Bronchial smooth muscle cell (primary cell): ENCODE results near the gene OR6C74. TPM values are rescaled to one million over a fixed set of nuclear protein-coding genes. Genes with fewer than 3 reads are reported as not detected.

ENCODE experiments used
- total RNA-seq: library from RNA; depleted of rRNA; stranded (reverse); fragments of >200 nt; gene quantifications from 2 replicates; pipeline ENCODE4 v1.2.1, GENCODE V29; 2014

The OR6C74 gene
- total RNA-seq = not detected in 2 replicates

DNA sequence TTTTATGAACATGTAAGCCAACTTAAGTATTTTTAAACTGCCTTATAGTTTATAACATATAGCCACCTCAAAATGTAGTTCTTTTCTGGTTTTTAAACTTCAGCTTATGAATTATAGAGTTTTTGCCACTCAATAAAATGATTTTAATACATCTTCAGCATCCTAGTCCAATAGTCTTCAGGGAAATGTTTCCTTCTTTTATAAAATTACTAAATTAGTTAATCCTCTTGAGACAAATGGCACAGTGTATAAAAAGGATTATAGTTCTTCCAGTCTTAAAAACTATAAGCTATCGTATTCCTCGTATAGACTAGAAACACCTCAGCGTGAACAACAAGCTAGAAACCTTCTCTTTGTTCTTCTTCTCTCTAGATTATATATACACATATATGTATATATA, at the start of gene OR6C74:
TSS of gene OR6C74 (plus strand) at position 301 of the 400 bp plus-strand sequence. CDS start 2,679 bp downstream, outside the sequence.

GRCh38 chr12:55220725-55221124, 23.7 kb upstream of the OR6C74 start, which contains the start of gene OR10A7:
TSS of gene OR10A7 (plus strand) at chr12:55221025. CDS start at chr12:55221025, 0 bp downstream.

Other genes with a start within 250 kb of the OR6C74 start
- gene NEUROD4, start 224.6 kb upstream of the OR6C74 start, total RNA-seq = not detected in 2 replicates
- gene OR9K2, start 118.2 kb upstream of the OR6C74 start, total RNA-seq = not detected in 2 replicates
- not detected in 2 replicates for gene OR10A7, start 23.6 kb upstream of the OR6C74 start, total RNA-seq
- not detected in 2 replicates for gene OR6C6, start 52.0 kb downstream of the OR6C74 start, total RNA-seq
- not detected in 2 replicates for gene OR6C1, start 69.7 kb downstream of the OR6C74 start, total RNA-seq
- not detected in 2 replicates for gene OR6C3, start 86.1 kb downstream of the OR6C74 start, total RNA-seq
- gene OR6C75, start 118.4 kb downstream of the OR6C74 start, total RNA-seq = not detected in 2 replicates
- not detected in 2 replicates for gene OR6C65, start 155.9 kb downstream of the OR6C74 start, total RNA-seq
- gene OR6C76, start 181.6 kb downstream of the OR6C74 start, total RNA-seq = 0.16 TPM in 1 of 2 replicates, not detected in the other
- not detected in 2 replicates for gene OR6C2, start 199.5 kb downstream of the OR6C74 start, total RNA-seq
- gene OR6C70, start 225.5 kb downstream of the OR6C74 start, total RNA-seq = not detected in 2 replicates
- gene OR6C68, start 247.8 kb downstream of the OR6C74 start, total RNA-seq = not detected in 2 replicates